ENCODE measurements around the gene HABP2.

HABP2 gene

GRCh38 chr10:113563306-113564088, 10.6 kb downstream of the HABP2 start:
- ChIA-PET CTCF (interaction anchor here (0.6 to 3.9 kb wide), 24 partner anchors 9 to 1091 kb away, joined by 3 to 28 read pairs (median 4); partner anchors contain the start of gene HABP2), POLR2A (interaction anchor here (0.5 kb wide), 1 partner anchor 1090 kb away, joined by 7 read pairs; no protein-coding TSS in a partner anchor)
- peak; percentile 87 for DNase-seq (ENCODE audit: extremely low spot score)
- TF ChIP-seq CTCF (IDR thresholded peaks at IDR 0.05; ENCODE audit: control extremely low read depth, extremely low read depth, low read depth, missing control alignments) = peak; percentile 99

- no peak for TF ChIP-seq CTCF (IDR thresholded peaks at IDR 0.05; ENCODE audit: control extremely low read depth, extremely low read depth, low read depth, missing control alignments)
- DNase-seq (ENCODE audit: extremely low spot score) = no peak
- POLR2A ChIA-PET = interaction anchor here (0.6 kb wide), 1 partner anchor 238 kb away, joined by 4 read pairs; no protein-coding TSS in a partner anchor
- CTCF ChIA-PET = interaction anchor here (3.9 kb wide), 1 partner anchor 8 kb away, joined by 28 read pairs; no protein-coding TSS in a partner anchor
Measured at GRCh38 chr10:113565364-113565763, 12.5 kb downstream of the HABP2 start.

DNA sequence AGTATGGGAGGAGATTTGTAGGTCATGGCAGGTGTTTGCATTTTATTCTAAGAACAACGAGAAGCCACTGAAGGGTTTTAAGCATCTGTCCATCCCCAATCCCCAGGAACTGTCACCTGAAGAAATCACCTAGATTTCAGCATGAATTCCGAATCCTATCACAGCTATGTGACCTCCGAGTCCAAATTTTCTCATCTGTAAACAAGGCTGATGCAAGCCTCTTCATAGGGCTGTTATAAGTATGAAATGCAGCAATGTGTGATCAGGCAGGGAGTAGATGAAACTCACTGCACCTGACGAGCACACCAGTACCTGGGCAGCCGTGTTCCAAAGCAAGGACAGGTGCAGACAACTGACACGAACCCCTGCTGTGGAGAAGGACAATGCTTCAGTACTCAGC, 14.0 kb downstream of the HABP2 start:
- CTCF ChIA-PET = no interaction called here
- no peak for TF ChIP-seq CTCF (IDR thresholded peaks at IDR 0.05; ENCODE audit: control extremely low read depth, extremely low read depth, low read depth, missing control alignments)
- DNase-seq (ENCODE audit: extremely low spot score) = no peak
- POLR2A ChIA-PET = no interaction called here

DNA sequence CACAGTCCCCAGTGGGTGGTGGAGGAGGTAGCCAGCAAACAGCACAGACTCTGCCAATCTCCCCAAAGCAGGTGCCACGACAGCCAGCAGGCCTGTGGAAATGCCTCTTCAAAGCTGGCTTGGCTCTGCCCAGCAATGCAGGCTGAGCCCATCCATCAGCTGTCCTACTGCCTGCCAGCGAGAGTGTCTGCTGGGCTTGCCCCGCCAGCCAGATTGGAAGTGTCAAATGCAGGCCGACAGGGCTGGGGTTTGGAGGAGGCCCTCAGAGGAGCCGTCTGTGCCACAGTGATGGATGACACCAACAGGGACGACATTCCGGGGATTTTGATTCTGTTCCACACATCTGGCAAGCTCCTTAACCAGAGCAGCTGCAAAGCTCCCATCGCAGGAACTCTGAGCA, 16.7 kb downstream of the HABP2 start:
- ChIA-PET CTCF (no interaction called here), POLR2A (no interaction called here)

GRCh38 chr10:113572520-113573290, 19.9 kb downstream of the HABP2 start:
- TF ChIP-seq CTCF (IDR thresholded peaks at IDR 0.05; ENCODE audit: control extremely low read depth, extremely low read depth, low read depth, missing control alignments) = no peak
- ChIA-PET POLR2A (no interaction called here), CTCF (interaction anchor here (2.0 to 3.8 kb wide), 2 partner anchors 9 to 14 kb away, joined by 6 to 28 read pairs; no protein-coding TSS in a partner anchor)
- DNase-seq (ENCODE audit: extremely low spot score) = no peak

More for the DNA sequence above, 16.7 kb downstream of the HABP2 start:
- no peak for DNase-seq (ENCODE audit: extremely low spot score)
- TF ChIP-seq CTCF (IDR thresholded peaks at IDR 0.05; ENCODE audit: control extremely low read depth, extremely low read depth, low read depth, missing control alignments) = no peak

- ChIA-PET POLR2A (no interaction called here), CTCF (interaction anchor here (1.3 to 3.8 kb wide), 3 partner anchors 9 to 14 kb away, joined by 6 to 28 read pairs (median 6); no protein-coding TSS in a partner anchor)
- DNase-seq (ENCODE audit: extremely low spot score) = no peak
- no peak for TF ChIP-seq CTCF (IDR thresholded peaks at IDR 0.05; ENCODE audit: control extremely low read depth, extremely low read depth, low read depth, missing control alignments)
Measured at GRCh38 chr10:113573368-113573767, 20.5 kb downstream of the HABP2 start.
